Measurements from ENCODE around the gene PC. TPM values are rescaled to one million over a fixed set of nuclear protein-coding genes. Genes with fewer than 3 reads are reported as not detected.
A peak's percentile ranks its signal among the peaks of the same experiment; 100 is the strongest.
"Not testable (repeated sequence)": the region's sequence is repeated elsewhere in the genome, so short reads cannot be mapped to it uniquely, and the experiment has no call there.

PC gene, protein sequence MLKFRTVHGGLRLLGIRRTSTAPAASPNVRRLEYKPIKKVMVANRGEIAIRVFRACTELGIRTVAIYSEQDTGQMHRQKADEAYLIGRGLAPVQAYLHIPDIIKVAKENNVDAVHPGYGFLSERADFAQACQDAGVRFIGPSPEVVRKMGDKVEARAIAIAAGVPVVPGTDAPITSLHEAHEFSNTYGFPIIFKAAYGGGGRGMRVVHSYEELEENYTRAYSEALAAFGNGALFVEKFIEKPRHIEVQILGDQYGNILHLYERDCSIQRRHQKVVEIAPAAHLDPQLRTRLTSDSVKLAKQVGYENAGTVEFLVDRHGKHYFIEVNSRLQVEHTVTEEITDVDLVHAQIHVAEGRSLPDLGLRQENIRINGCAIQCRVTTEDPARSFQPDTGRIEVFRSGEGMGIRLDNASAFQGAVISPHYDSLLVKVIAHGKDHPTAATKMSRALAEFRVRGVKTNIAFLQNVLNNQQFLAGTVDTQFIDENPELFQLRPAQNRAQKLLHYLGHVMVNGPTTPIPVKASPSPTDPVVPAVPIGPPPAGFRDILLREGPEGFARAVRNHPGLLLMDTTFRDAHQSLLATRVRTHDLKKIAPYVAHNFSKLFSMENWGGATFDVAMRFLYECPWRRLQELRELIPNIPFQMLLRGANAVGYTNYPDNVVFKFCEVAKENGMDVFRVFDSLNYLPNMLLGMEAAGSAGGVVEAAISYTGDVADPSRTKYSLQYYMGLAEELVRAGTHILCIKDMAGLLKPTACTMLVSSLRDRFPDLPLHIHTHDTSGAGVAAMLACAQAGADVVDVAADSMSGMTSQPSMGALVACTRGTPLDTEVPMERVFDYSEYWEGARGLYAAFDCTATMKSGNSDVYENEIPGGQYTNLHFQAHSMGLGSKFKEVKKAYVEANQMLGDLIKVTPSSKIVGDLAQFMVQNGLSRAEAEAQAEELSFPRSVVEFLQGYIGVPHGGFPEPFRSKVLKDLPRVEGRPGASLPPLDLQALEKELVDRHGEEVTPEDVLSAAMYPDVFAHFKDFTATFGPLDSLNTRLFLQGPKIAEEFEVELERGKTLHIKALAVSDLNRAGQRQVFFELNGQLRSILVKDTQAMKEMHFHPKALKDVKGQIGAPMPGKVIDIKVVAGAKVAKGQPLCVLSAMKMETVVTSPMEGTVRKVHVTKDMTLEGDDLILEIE
- total RNA-seq (ENCODE audit: unreplicated experiment) = 47.4 TPM
- long read RNA-seq, full-length matches to known transcripts = 3 of 6 reads
- long read RNA-seq, partial matches to known transcripts = 1 of 6 reads
- long read RNA-seq, other reads (novel, unspliced or antisense) = 2 of 6 reads

DNA sequence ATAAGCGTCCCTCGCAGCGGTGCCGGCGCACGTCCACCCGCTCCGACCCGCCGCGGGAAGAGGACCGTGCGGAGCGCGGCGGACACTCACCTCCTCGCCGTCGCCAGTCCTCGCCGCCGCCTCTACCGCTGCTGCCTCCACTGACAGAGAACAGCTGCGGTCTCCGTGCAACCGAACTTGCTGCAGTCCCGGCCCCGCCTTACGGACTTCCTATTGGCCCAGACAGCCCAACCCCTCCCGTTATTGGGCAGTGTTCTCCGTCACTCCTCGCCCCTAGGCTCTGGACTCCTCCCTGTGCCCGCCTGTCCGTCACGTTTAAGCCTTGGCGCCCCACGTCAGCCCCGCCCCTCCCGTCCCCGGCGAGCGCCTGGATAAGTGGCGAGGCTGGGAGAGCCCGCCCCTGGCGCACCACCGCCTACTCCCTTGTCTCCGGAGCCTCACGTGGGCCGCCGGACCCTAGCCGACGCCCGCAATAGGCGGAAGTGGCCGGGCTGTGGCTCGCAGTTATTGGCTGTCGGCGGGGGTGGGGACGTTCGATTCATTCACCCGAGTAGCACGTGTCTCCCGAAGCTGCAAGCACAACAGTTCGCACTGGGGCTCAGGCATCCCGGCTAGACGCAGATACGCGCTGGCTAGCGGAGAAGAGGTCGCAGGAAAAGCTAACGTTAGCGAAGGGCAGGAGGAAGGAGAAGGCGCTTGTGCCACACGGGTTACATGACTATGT is at the start of gene PC:
PC (minus strand) TSS at position 152 of the 724 bp plus-strand sequence. CDS start 86,224 bp downstream, outside the sequence.
- Mint-ChIP-seq H3K27me3 (ENCODE audit: unreplicated experiment) (peaks cover 9% of the 10 kb centered on the region), H3K9me3 (ENCODE audit: unreplicated experiment) (peaks cover 9% of the 10 kb centered on the region)

DNA sequence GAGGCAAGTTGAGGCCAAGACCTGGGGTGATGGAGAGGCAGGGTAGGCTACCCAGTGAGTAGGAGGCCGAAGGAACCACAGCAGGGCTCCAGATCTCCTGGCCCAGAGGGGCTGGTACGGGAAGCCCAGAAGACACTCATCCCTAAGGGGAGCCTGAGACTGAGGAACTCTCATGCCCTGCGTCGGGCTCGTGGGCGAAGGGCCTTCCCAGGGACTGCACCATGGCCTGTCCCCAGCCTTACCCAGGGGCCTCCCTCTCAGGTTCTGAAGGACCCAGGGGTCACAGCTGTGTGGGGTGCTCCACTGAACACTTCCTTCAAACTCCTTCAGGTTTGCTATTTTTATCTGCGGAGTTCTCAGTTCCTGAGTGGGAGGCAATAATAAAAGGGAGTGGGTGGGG is 48.9 kb upstream of the PC start:
- Mint-ChIP-seq H3K27me3 (ENCODE audit: unreplicated experiment) (peaks cover 3% of the 10 kb centered on the region), H3K9me3 (ENCODE audit: unreplicated experiment) (no peaks in the 10 kb centered on the region), H3K4me3 (ENCODE audit: unreplicated experiment) (no peak overlapping the region), H3K36me3 (ENCODE audit: unreplicated experiment) (no peaks in the 10 kb centered on the region), H3K27ac (ENCODE audit: unreplicated experiment) (no peak overlapping the region), H3K4me1 (ENCODE audit: low read depth, unreplicated experiment) (peaks cover 4% of the 10 kb centered on the region)
- no peak for DNase-seq
- TF ChIP-seq, protein P1, sequence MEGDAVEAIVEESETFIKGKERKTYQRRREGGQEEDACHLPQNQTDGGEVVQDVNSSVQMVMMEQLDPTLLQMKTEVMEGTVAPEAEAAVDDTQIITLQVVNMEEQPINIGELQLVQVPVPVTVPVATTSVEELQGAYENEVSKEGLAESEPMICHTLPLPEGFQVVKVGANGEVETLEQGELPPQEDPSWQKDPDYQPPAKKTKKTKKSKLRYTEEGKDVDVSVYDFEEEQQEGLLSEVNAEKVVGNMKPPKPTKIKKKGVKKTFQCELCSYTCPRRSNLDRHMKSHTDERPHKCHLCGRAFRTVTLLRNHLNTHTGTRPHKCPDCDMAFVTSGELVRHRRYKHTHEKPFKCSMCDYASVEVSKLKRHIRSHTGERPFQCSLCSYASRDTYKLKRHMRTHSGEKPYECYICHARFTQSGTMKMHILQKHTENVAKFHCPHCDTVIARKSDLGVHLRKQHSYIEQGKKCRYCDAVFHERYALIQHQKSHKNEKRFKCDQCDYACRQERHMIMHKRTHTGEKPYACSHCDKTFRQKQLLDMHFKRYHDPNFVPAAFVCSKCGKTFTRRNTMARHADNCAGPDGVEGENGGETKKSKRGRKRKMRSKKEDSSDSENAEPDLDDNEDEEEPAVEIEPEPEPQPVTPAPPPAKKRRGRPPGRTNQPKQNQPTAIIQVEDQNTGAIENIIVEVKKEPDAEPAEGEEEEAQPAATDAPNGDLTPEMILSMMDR (IDR thresholded peaks at IDR 0.05; ENCODE audit: partially characterized antibody, unreplicated experiment) = no peak

More for the DNA sequence above, at the start of gene PC:
- peak; percentile 100 for DNase-seq
- H3K4me1 Mint-ChIP-seq (ENCODE audit: low read depth, unreplicated experiment) = peaks cover 21% of the 10 kb centered on the region
- TF ChIP-seq, protein P1 (IDR thresholded peaks at IDR 0.05; ENCODE audit: partially characterized antibody, unreplicated experiment) = no peak
- H3K4me3 Mint-ChIP-seq (ENCODE audit: unreplicated experiment) = peak within 1 kb of the TSS; percentile 93
- H3K27ac Mint-ChIP-seq (ENCODE audit: unreplicated experiment) = peak within 1 kb of the TSS; percentile 86
- no peaks in the 10 kb centered on the region for H3K36me3 Mint-ChIP-seq (ENCODE audit: unreplicated experiment)

DNA sequence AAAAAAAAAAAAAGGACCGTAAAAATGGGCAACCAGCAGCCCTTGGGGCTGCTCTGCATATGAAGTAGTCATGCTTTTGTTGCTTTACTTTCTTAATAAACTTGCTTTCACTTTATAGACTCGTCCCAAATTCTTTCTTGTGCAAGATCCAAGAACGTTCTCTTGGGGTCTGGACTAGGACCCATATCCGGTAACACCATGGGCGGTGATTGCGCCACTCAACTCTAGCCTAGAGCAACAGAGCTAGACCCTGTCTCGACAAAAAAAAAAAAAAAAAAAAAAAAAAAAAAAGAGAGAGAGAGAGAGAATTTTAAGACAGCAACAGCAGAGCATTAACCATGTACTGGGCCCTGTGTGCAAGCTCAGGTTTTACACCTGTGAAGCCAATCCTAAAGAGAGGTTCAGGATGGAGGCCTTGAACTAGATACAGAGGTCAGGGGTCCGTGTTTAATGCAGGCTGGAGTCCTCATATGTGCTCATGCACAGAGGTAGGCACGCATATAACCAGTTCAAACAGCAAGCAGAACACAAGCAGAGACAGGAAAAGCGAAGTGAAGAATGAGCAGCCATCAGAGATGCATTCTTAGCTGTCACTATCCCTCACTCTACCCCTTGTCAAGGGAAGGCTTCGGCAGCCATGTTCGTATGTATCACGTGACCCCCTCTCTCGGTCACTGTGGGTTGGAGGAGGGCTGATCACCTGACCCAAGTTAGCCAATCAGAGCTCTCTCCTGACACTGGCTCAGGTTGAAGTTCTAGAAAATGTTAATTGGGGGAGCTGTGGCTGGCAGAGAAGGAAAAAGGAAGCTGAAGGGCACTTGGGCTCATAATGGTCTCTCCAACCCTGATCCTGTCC is 48.1 kb upstream of the PC start:
- H3K27ac Mint-ChIP-seq (ENCODE audit: unreplicated experiment) = no peak overlapping the region
- TF ChIP-seq, protein P1 (IDR thresholded peaks at IDR 0.05; ENCODE audit: partially characterized antibody, unreplicated experiment) = no peak
- H3K36me3 Mint-ChIP-seq (ENCODE audit: unreplicated experiment) = no peaks in the 10 kb centered on the region
- no peak overlapping the region for H3K4me3 Mint-ChIP-seq (ENCODE audit: unreplicated experiment)
- H3K27me3 Mint-ChIP-seq (ENCODE audit: unreplicated experiment) = peaks cover 3% of the 10 kb centered on the region
- peak; percentile 47 for DNase-seq
- peaks cover 4% of the 10 kb centered on the region for H3K4me1 Mint-ChIP-seq (ENCODE audit: low read depth, unreplicated experiment)
- no peaks in the 10 kb centered on the region for H3K9me3 Mint-ChIP-seq (ENCODE audit: unreplicated experiment)

DNA sequence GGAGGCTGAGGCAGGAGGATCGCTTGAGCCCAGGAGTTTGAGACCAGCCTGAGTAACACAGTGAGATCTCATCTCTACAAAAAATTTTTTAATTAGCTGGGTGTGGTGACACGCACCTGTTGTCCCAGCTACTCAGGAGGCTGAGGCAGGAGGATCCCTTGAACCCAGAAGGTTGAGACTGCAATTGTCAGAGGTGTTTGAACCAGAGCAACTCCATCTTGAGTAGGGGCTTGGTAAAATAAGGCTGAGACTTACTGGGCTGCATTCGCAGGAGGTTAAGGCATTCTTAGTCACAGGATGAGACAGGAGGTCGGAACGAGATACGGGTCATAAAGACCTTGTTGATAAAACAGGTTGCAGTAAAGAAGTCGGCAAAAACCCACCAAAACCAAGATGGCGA is 47.0 kb upstream of the PC start:
- H3K27me3 Mint-ChIP-seq (ENCODE audit: unreplicated experiment); H3K9me3 Mint-ChIP-seq (ENCODE audit: unreplicated experiment); DNase-seq; H3K4me1 Mint-ChIP-seq (ENCODE audit: low read depth, unreplicated experiment); H3K36me3 Mint-ChIP-seq (ENCODE audit: unreplicated experiment); H3K4me3 Mint-ChIP-seq (ENCODE audit: unreplicated experiment); H3K27ac Mint-ChIP-seq (ENCODE audit: unreplicated experiment): not testable (repeated sequence)

All from glutamatergic neuron (in vitro differentiated cells).